Measurements from ENCODE around the gene C1orf159.

GRCh38 chr1:1143636-1144035 lies 27.7 kb upstream of the C1orf159 start:
- no peak for TF ChIP-seq ZNF274 (IDR thresholded peaks at IDR 0.05; ENCODE audit: borderline replicate concordance, extremely low read depth, low read length)
- no peak for TF ChIP-seq TAF7 (optimal IDR thresholded peaks at IDR 0.05; ENCODE audit: borderline replicate concordance, low read depth, low read length)
- no peak for TF ChIP-seq CTCF (IDR thresholded peaks at IDR 0.05; ENCODE audit: control extremely low read depth in 1 of 3, insufficient read depth in 1 of 3, low read depth in 1 of 3, low read length in 3 of 3)

Data from H1 (cell line).